Esophagus squamous epithelium (tissue), 4 donors: ENCODE results near the gene CHI3L1.

Experiments
- POLR2A ChIP-seq, 4 donors: fragments of 450-650 bp; IDR thresholded peaks; one replicate each; pipeline ENCODE4 v1.6.1; 2017; ENCODE audit warnings: antibody characterized with exemption in 4 of 4, mild to moderate bottlenecking in 4 of 4, moderate library complexity in 3 of 4
- TF ChIP-seq, protein P1 (sequence below), 6 experiments: fragments of 450-650 bp in 4 of 6; fragments of 200-600 bp in 2 of 6; sonication (generic) in 2 of 6; IDR thresholded peaks; one replicate each; pipeline ENCODE4 v1.5.1; 2016 to 2019; ENCODE audit warnings: antibody characterized with exemption in 6 of 6, mild to moderate bottlenecking in 4 of 6, moderate library complexity in 4 of 6

DNA sequence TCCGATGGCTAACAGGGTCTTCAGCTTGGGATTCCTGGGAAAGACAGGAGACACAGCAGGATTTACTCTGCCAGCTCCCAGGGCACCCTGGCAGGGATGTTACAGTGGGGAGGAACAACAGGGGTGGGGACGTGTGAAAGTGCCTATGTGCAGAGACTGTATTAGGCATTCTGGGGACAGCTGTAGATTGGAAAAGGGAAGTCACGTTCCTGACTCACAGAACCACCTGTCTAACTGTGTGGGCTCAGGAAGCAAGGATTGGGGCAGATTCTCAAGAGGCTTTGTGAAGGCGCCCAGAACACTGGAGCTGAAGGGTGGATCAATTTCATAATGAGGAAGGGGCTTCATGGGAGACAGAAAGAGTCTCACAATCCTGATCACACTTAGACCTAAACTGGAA lies 38.6 kb upstream of the CHI3L1 start:
- TF ChIP-seq, protein P1, sequence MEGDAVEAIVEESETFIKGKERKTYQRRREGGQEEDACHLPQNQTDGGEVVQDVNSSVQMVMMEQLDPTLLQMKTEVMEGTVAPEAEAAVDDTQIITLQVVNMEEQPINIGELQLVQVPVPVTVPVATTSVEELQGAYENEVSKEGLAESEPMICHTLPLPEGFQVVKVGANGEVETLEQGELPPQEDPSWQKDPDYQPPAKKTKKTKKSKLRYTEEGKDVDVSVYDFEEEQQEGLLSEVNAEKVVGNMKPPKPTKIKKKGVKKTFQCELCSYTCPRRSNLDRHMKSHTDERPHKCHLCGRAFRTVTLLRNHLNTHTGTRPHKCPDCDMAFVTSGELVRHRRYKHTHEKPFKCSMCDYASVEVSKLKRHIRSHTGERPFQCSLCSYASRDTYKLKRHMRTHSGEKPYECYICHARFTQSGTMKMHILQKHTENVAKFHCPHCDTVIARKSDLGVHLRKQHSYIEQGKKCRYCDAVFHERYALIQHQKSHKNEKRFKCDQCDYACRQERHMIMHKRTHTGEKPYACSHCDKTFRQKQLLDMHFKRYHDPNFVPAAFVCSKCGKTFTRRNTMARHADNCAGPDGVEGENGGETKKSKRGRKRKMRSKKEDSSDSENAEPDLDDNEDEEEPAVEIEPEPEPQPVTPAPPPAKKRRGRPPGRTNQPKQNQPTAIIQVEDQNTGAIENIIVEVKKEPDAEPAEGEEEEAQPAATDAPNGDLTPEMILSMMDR (IDR thresholded peaks at IDR 0.05), result no peak
- TF ChIP-seq POLR2A (IDR thresholded peaks at IDR 0.05), result no peak
